ENCODE data around the gene ADCY7.

GRCh38 chr16:50313596-50314478, 47.5 kb downstream of the ADCY7 start:
- no peak for TF ChIP-seq CTCF (IDR thresholded peaks at IDR 0.05)
- no peak for TF ChIP-seq POLR2A (IDR thresholded peaks at IDR 0.05)
